B cell (primary cell): ENCODE measurements around the gene STAM. TPM values are rescaled to one million over a fixed set of nuclear protein-coding genes. Genes with fewer than 3 reads are reported as not detected.

ENCODE experiments used
- ATAC-seq: fragments of 200-7000 bp; cut with Tn5 transposase; one replicate; pipeline ENCODE4 v1.10.0; 2021; ENCODE audit warnings: low read depth, mild to moderate bottlenecking, moderate number of reproducible peaks, moderate library complexity
- CTCF ChIA-PET: fragments of 350-600 bp; sonication (Branson Sonifier 250); formaldehyde crosslinking; loops from one replicate; lab custom pipeline; 2021; ENCODE audit warnings: antibody characterized with exemption, inconsistent platforms; lab: Charles Lee
- POLR2A ChIA-PET: fragments of 350-600 bp; sonication (Branson Sonifier 250); formaldehyde crosslinking; loops from one replicate; lab custom pipeline; 2021; ENCODE audit warnings: antibody characterized with exemption; lab: Charles Lee
- DNase-seq: peaks from one replicate; pipeline ENCODE4 v3.0.0; 2013
- H2AFZ ChIP-seq: 2 replicates; pipeline ENCODE4 v1.6.1; 2012; ENCODE audit warnings: mild to moderate bottlenecking, low read depth, low read length; ENCODE audit not compliant: insufficient read depth, poor library complexity, severe bottlenecking
- H3K27ac ChIP-seq, 2 donors: 1 replicate in 1 of 2; 2 replicates in 1 of 2; pipeline ENCODE4 v1.5.1; 2012 to 2013; ENCODE audit warnings: low read length in 2 of 2, mild to moderate bottlenecking in 2 of 2, moderate library complexity in 1 of 2
- H3K27me3 ChIP-seq, 4 experiments: fragments of 200-600 bp in 1 of 4; sonication (generic) in 1 of 4; replicated peaks in 1 of 4; 1 replicate in 2 of 4; 2 replicates in 2 of 4; pipeline versions ENCODE4 v1.6.1 to v1.7.0; 2013 to 2016; ENCODE audit warnings: low read length in 3 of 4, mild to moderate bottlenecking in 2 of 4, mixed read lengths in 1 of 4, moderate library complexity in 1 of 4; ENCODE audit not compliant: insufficient read depth in 4 of 4, control insufficient read depth in 3 of 4; ENCODE audit errors: control extremely low read depth in 1 of 4
- H3K36me3 ChIP-seq, 2 experiments: replicated peaks in 1 of 2; 1 replicate in 1 of 2; 2 replicates in 1 of 2; pipeline versions ENCODE4 v1.6.1 to v1.7.1; 2013; ENCODE audit warnings: low read length in 1 of 2; ENCODE audit not compliant: insufficient read depth in 2 of 2, control insufficient read depth in 1 of 2; ENCODE audit errors: control extremely low read depth in 1 of 2, extremely low read depth in 1 of 2
- H3K4me1 ChIP-seq, 2 donors: fragments of 200-600 bp in 1 of 2; sonication (generic) in 1 of 2; 1 replicate in 1 of 2; 2 replicates in 1 of 2; pipeline versions ENCODE4 v1.5.1 to v1.6.1; 2013 to 2017; ENCODE audit warnings: low read length in 2 of 2; ENCODE audit not compliant: control insufficient read depth in 2 of 2, insufficient read depth in 2 of 2
- H3K4me2 ChIP-seq: replicated peaks from 2 replicates; pipeline ENCODE3; 2012; ENCODE audit warnings: mild to moderate bottlenecking, low read depth, low read length; ENCODE audit not compliant: poor library complexity, severe bottlenecking
- H3K4me3 ChIP-seq, 5 experiments: fragments of 200-600 bp in 1 of 5; sonication (generic) in 1 of 5; 1 replicate in 3 of 5; 2 replicates in 2 of 5; pipeline versions ENCODE4 v1.5.1 to v1.7.0; 2011 to 2016; ENCODE audit warnings: low read length in 4 of 5, mild to moderate bottlenecking in 4 of 5, low read depth in 2 of 5, control low read depth in 1 of 5, moderate library complexity in 1 of 5; ENCODE audit not compliant: insufficient read depth in 1 of 5; ENCODE audit errors: control extremely low read depth in 1 of 5, extremely low read depth in 1 of 5
- H3K79me2 ChIP-seq: fragments of 200-600 bp; sonication (generic); one replicate; pipeline ENCODE4 v1.6.0; 2016; ENCODE audit warnings: low read length; ENCODE audit not compliant: control insufficient read depth, insufficient read depth
- H3K9ac ChIP-seq: fragments of 200-600 bp; sonication (generic); 2 replicates; pipeline ENCODE4 v1.6.1; 2017; ENCODE audit warnings: mild to moderate bottlenecking, low read length, moderate library complexity
- H3K9me3 ChIP-seq, 3 donors: one replicate each; pipeline versions ENCODE4 v1.6.1 to v1.7.1; 2013; ENCODE audit warnings: low read length in 2 of 3; ENCODE audit not compliant: control insufficient read depth in 2 of 3, insufficient read depth in 1 of 3; ENCODE audit errors: control extremely low read depth in 1 of 3
- H4K20me1 ChIP-seq: 2 replicates; pipeline ENCODE4 v1.6.0; 2012; ENCODE audit warnings: mild to moderate bottlenecking, low read length; ENCODE audit not compliant: insufficient read depth, control insufficient read depth, poor library complexity, severe bottlenecking
- H3K27ac Mint-ChIP-seq: one replicate; pipeline ENCODE4 v1.8.0; 2021; ENCODE audit warnings: mixed read lengths
- H3K27me3 Mint-ChIP-seq: one replicate; pipeline ENCODE4 v1.8.0; 2021; ENCODE audit warnings: mixed read lengths
- H3K4me1 Mint-ChIP-seq: one replicate; pipeline ENCODE4 v1.8.0; 2021; ENCODE audit warnings: mixed read lengths
- H3K4me3 Mint-ChIP-seq: one replicate; pipeline ENCODE4 v1.8.0; 2021; ENCODE audit warnings: mixed read lengths
- H3K9me3 Mint-ChIP-seq: one replicate; pipeline ENCODE4 v1.8.0; 2022; ENCODE audit warnings: mixed read lengths; ENCODE audit not compliant: insufficient read depth
- CTCF ChIP-seq: fragments of 200-600 bp; IDR thresholded peaks from one replicate; pipeline ENCODE4 v1.8.0; 2022; ENCODE audit warnings: antibody characterized with exemption, mild to moderate bottlenecking
- EZH2 ChIP-seq: IDR thresholded peaks from 2 replicates; pipeline ENCODE4 v1.6.1; 2012; ENCODE audit warnings: borderline replicate concordance, low read depth, mild to moderate bottlenecking, moderate library complexity, low read length; ENCODE audit not compliant: insufficient read depth, poor library complexity, severe bottlenecking
- WGBS: methylation state at CpG from one replicate; pipeline ENCODE4 v1.1.5; 2013; ENCODE audit warnings: missing lambda C conversion rate; ENCODE audit not compliant: insufficient coverage; 5-methylcytosine and 5-hydroxymethylcytosine counted together
- intact Hi-C: fragments of 100-400 bp; cut with micrococcal nuclease; formaldehyde crosslinking; loops from one replicate; pipeline ENCODE4 v1.10.0; 2022
- polyA plus RNA-seq: library from polyadenylated mRNA; depleted of rRNA; stranded (reverse); fragments of >200 nt; gene quantifications from 2 replicates; pipeline ENCODE4 v1.2.3, GENCODE V29; 2012
- total RNA-seq, 2 donors: library from RNA; stranded (reverse); fragments of 120-200 nt in 1 of 2; gene quantifications; 1 replicate in 1 of 2; 2 replicates in 1 of 2; pipeline versions ENCODE4 v1.2.3 to v1.2.4, GENCODE V29; 2013 to 2022

The STAM gene
- total and polyA plus RNA-seq, 2 donors (not counting 1 experiment from before 2014, with no cell fraction given), result 9.1 to 35.1 TPM

DNA sequence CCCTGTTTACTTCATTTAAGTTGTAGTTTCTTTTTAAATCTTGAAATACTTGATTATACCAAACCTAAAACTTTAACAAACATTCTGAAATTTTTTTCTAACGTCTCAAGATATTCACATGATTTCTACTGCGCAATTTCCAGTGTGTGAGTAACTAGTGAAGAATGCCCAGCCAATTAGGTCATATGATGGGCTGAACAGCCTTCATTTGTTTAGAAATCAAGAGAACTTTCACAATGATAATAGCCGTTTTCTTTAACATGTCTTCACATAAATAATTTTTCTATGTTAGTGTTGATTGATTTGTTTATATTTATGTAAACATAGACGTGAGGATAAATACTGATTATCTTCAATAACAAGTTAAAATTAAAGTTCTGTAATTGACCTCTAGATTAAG, 21.8 kb downstream of the STAM start:
- Mint-ChIP-seq H3K9me3 (no peaks in the 10 kb centered on the region), H3K27ac (no peak overlapping the region), H3K4me3 (no peak overlapping the region), H3K27me3 (no peaks in the 10 kb centered on the region), H3K4me1 (peaks cover 39% of the 10 kb centered on the region)
- no peak overlapping the region for H3K4me3 ChIP-seq
- H3K9me3 ChIP-seq, result no peaks in the 10 kb centered on the region
- no peak overlapping the region for H3K9ac ChIP-seq
- H3K4me2 ChIP-seq, result no peak overlapping the region
- WGBS, result no CpG with 5 or more reads among the region's 4 CpGs
- no peak for TF ChIP-seq EZH2
- no peak for TF ChIP-seq CTCF
- H3K4me1 ChIP-seq, result peaks cover 10 to 11% of the 10 kb centered on the region in 2 donors
- no peaks in the 10 kb centered on the region for H4K20me1 ChIP-seq
- ChIA-PET CTCF (no interaction called here), POLR2A (interaction anchor here (0.7 kb wide), 2 partner anchors 18 to 48 kb away, joined by 5 to 6 read pairs; no protein-coding TSS in a partner anchor)
- ATAC-seq (no peak), DNase-seq (no peak)
- intact Hi-C loops, result no loop called here
- H3K27me3 ChIP-seq, result no peaks in the 10 kb centered on the region
- no peak overlapping the region for H2AFZ ChIP-seq
- H3K79me2 ChIP-seq, result peaks cover 43% of the 10 kb centered on the region
- H3K36me3 ChIP-seq, result peaks cover 3 to 20% of the 10 kb centered on the region in 2 experiments
- no peak overlapping the region for H3K27ac ChIP-seq

DNA sequence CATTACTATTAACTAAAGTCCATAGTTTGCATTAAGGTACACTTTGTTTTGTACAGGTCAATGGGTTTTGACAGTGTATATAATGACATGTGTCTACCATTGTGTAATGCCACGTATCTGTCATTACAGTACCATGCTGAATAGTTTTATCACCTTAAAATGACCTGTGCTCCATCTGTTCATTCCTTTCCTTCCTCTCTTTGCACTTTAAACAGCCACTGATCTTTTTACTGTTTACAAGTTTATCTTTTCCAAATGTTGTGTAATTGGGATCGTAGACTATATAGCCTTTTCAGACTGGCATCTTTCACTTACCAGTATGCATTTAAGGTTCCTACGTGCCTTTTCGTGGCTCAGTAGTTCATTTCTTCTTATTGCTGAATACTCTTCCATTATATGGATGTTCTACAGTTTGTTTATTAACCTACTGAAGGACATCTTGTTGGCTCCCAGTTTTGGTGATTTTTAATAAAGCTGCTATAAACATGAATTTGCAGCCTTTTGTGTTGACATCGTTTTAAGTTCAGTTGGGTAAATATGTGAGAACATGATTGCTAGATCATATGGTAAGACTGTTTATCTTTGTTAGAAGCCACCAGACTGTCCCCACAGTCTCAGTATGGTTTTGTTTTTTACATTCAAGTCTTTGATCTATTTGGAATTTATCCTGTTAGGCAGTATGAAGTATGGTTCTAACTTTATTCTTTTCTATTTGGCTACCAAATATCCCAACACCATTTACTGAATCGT, 24.7 kb downstream of the STAM start:
- ATAC-seq, result no peak
- Histone ChIP-seq H3K27ac (peak overlapping the region; percentile 15 to 68), H3K9me3 (no peaks in the 10 kb centered on the region), H4K20me1 (no peaks in the 10 kb centered on the region), H3K79me2 (peaks cover 58% of the 10 kb centered on the region), H2AFZ (peak overlapping the region; percentile 20), H3K4me1 (peaks cover 10 to 11% of the 10 kb centered on the region in 2 donors), H3K4me2 (peak overlapping the region; percentile 53), H3K9ac (peak overlapping the region; percentile 40), H3K27me3 (no peaks in the 10 kb centered on the region), H3K36me3 (peaks cover 0 to 1% of the 10 kb centered on the region in 2 experiments), H3K4me3 (no peak overlapping the region)
- Mint-ChIP-seq H3K27me3 (no peaks in the 10 kb centered on the region), H3K9me3 (no peaks in the 10 kb centered on the region), H3K4me3 (peak overlapping the region; percentile 70), H3K4me1 (peaks cover 35% of the 10 kb centered on the region), H3K27ac (peak overlapping the region; percentile 39)
- POLR2A ChIA-PET, result no interaction called here
- intact Hi-C loops, result loop anchor here (2.0 kb wide), 3 partner anchors 14 to 24 kb away; partner anchors contain the start of gene STAM
- no peak for DNase-seq
- no peak for TF ChIP-seq EZH2
- TF ChIP-seq CTCF, result no peak
- 67% methylated on average over 1 of the region's 6 CpGs for WGBS
- CTCF ChIA-PET, result interaction anchor here (0.9 to 1.2 kb wide), 2 partner anchors 21 to 24 kb away, joined by 3 to 4 read pairs; partner anchors contain the start of gene STAM
